ENCODE measurements around the gene SPEM2.
"Not testable (repeated sequence)": the region's sequence is repeated elsewhere in the genome, so short reads cannot be mapped to it uniquely, and the experiment has no call there.

Gene SPEM2

GRCh38 chr17:7444682-7445618 lies 19.5 kb downstream of the SPEM2 start, which contains the start of gene CHRNB1:
CHRNB1 (plus strand) TSS chr17:7445061; CDS start chr17:7445128, 67 bp downstream.
- no peak for DNase-seq

- DNase-seq = no peak
These were observed 20.2 kb downstream of the SPEM2 start for GRCh38 chr17:7445619-7445968.

- no peak for DNase-seq
These were observed 23.0 kb downstream of the SPEM2 start for GRCh38 chr17:7448461-7448860.

- DNase-seq = no peak
These were observed 34.6 kb downstream of the SPEM2 start for GRCh38 chr17:7459961-7460545.

- no peak for DNase-seq
These were observed 35.6 kb downstream of the SPEM2 start for GRCh38 chr17:7460850-7461660.

- DNase-seq = no peak
These were observed 37.3 kb downstream of the SPEM2 start for GRCh38 chr17:7462474-7463371.

GRCh38 chr17:7463372-7463846 lies 38.0 kb downstream of the SPEM2 start:
- DNase-seq = no peak

- DNase-seq = no peak
These were observed 38.7 kb downstream of the SPEM2 start for GRCh38 chr17:7464081-7464480.

GRCh38 chr17:7465597-7466275 lies 40.3 kb downstream of the SPEM2 start:
- DNase-seq = no peak

- DNase-seq = no peak
These were observed 40.9 kb downstream of the SPEM2 start for GRCh38 chr17:7466318-7466638.

GRCh38 chr17:7466639-7467341 lies 41.4 kb downstream of the SPEM2 start:
- no peak for DNase-seq

GRCh38 chr17:7467498-7467897 lies 42.1 kb downstream of the SPEM2 start:
- DNase-seq = no peak

- no peak for DNase-seq
These were observed 42.9 kb downstream of the SPEM2 start for GRCh38 chr17:7468290-7468689.

- no peak for DNase-seq
These were observed 43.5 kb downstream of the SPEM2 start for GRCh38 chr17:7468804-7469389.

- DNase-seq = not testable (repeated sequence)
These were observed 44.4 kb downstream of the SPEM2 start for GRCh38 chr17:7469843-7470242.

GRCh38 chr17:7470457-7470973 lies 45.1 kb downstream of the SPEM2 start:
- not testable (repeated sequence) for DNase-seq

GRCh38 chr17:7471729-7472128 lies 46.3 kb downstream of the SPEM2 start:
- no peak for DNase-seq

- not testable (repeated sequence) for DNase-seq
These were observed 49.4 kb downstream of the SPEM2 start for GRCh38 chr17:7474767-7475166.

- no peak for DNase-seq
These were observed 50.5 kb downstream of the SPEM2 start for GRCh38 chr17:7475764-7476422.

GRCh38 chr17:7476494-7476893 lies 51.1 kb downstream of the SPEM2 start:
- DNase-seq = no peak

Data from DMS153 (cell line).